HEK293 (cell line): Measurements from ENCODE around the gene LGI1.

Experiments used
- CTCF ChIA-PET: fragments of 350-600 bp; formaldehyde crosslinking; extraction: SDS; loops from one replicate; lab custom pipeline; 2021; ENCODE audit warnings: antibody characterized with exemption; lab: Yijun Ruan, JAX
- POLR2A ChIA-PET: fragments of 300-600 bp; formaldehyde crosslinking; extraction: SDS; loops from one replicate; lab custom pipeline; 2020; ENCODE audit warnings: antibody characterized with exemption, inconsistent platforms; lab: Yijun Ruan, JAX
- H3K27ac ChIP-seq: fragments of 200-500 bp; sonication (Bioruptor generic); 2 replicates; pipeline ENCODE4 v1.5.1; 2014; ENCODE audit warnings: low read depth, low read length, control low read depth, inconsistent platforms; ENCODE audit errors: extremely low read depth
- H3K36me3 ChIP-seq, 2 experiments: fragments of 200-500 bp in 1 of 2; sonication (Bioruptor generic) in 1 of 2; 1 replicate in 1 of 2; 2 replicates in 1 of 2; pipeline ENCODE4 v1.5.1; 2014 to 2017; ENCODE audit warnings: inconsistent platforms in 2 of 2, low read length in 2 of 2; ENCODE audit not compliant: control insufficient read depth in 2 of 2, insufficient read depth in 1 of 2
- H3K4me1 ChIP-seq: fragments of 200-500 bp; sonication (Bioruptor generic); 2 replicates; pipeline ENCODE4 v1.5.1; 2014; ENCODE audit warnings: mild to moderate bottlenecking, low read length, inconsistent platforms; ENCODE audit not compliant: control insufficient read depth, insufficient read depth
- H3K4me3 ChIP-seq: 2 replicates; pipeline ENCODE4 v1.5.1; 2011; ENCODE audit warnings: low read depth, mild to moderate bottlenecking, control low read depth, low read length, moderate library complexity
- H3K9me3 ChIP-seq: fragments of 200-500 bp; sonication (Bioruptor generic); 2 replicates; pipeline ENCODE4 v1.5.1; 2014; ENCODE audit warnings: low read depth, low read length, inconsistent platforms; ENCODE audit not compliant: control insufficient read depth, insufficient read depth
- EGR2 ChIP-seq: fragments of 450-650 bp; formaldehyde crosslinking; IDR thresholded peaks from 2 replicates; pipeline ENCODE4 v1.5.1; 2016; ENCODE audit warnings: low read depth, missing biosample characterization, missing genetic modification characterization
- HOXA7 ChIP-seq: sonication (generic); formaldehyde crosslinking; IDR thresholded peaks from 2 replicates; pipeline ENCODE4 v1.8.1; 2022; ENCODE audit warnings: missing genetic modification reagents, borderline replicate concordance
- TRIM28 ChIP-seq: IDR thresholded peaks from 2 replicates; pipeline ENCODE4 v1.6.1; 2011; ENCODE audit warnings: low read length, control low read depth, borderline replicate concordance
- ZBTB8A ChIP-seq: fragments of 450-650 bp; formaldehyde crosslinking; IDR thresholded peaks from 2 replicates; pipeline ENCODE4 v1.5.1; 2016; ENCODE audit warnings: missing biosample characterization, missing genetic modification characterization
- ZNF132 ChIP-seq: fragments of 450-650 bp; formaldehyde crosslinking; IDR thresholded peaks from 2 replicates; pipeline ENCODE4 v1.5.1; 2017; ENCODE audit warnings: missing biosample characterization, missing genetic modification characterization, borderline replicate concordance
- ZNF175 ChIP-seq: fragments of 450-650 bp; formaldehyde crosslinking; IDR thresholded peaks from 2 replicates; pipeline ENCODE4 v1.5.1; 2016; ENCODE audit warnings: missing biosample characterization, missing genetic modification characterization
- ZNF292 ChIP-seq: fragments of 450-650 bp; formaldehyde crosslinking; IDR thresholded peaks from 2 replicates; pipeline ENCODE4 v1.5.1; 2016; ENCODE audit warnings: low read depth, missing biosample characterization, missing genetic modification characterization, borderline replicate concordance
- ZNF623 ChIP-seq: fragments of 450-650 bp; formaldehyde crosslinking; IDR thresholded peaks from 2 replicates; pipeline ENCODE4 v1.5.1; 2016; ENCODE audit warnings: missing biosample characterization, missing genetic modification characterization
- ZNF776 ChIP-seq: fragments of 450-650 bp; formaldehyde crosslinking; IDR thresholded peaks from 2 replicates; pipeline ENCODE4 v1.5.0; 2017; ENCODE audit warnings: missing biosample characterization, missing genetic modification characterization, borderline replicate concordance
- ZSCAN23 ChIP-seq: fragments of 450-650 bp; formaldehyde crosslinking; IDR thresholded peaks from 2 replicates; pipeline ENCODE4 v1.5.1; 2016; ENCODE audit warnings: missing biosample characterization, missing genetic modification characterization
- ZSCAN30 ChIP-seq: fragments of 450-650 bp; IDR thresholded peaks from 2 replicates; pipeline ENCODE4 v1.5.1; 2018; ENCODE audit warnings: missing biosample characterization, mild to moderate bottlenecking, missing genetic modification characterization, moderate library complexity
- TF ChIP-seq, protein P1 (sequence below): fragments of 450-650 bp; formaldehyde crosslinking; IDR thresholded peaks from 2 replicates; pipeline ENCODE4 v1.5.1; 2016; ENCODE audit warnings: missing biosample characterization, missing genetic modification characterization
- TF ChIP-seq, protein P2 (sequence below): fragments of 450-650 bp; formaldehyde crosslinking; IDR thresholded peaks from 2 replicates; pipeline ENCODE4 v1.5.1; 2017; ENCODE audit warnings: missing biosample characterization, missing genetic modification characterization

Gene LGI1

DNA sequence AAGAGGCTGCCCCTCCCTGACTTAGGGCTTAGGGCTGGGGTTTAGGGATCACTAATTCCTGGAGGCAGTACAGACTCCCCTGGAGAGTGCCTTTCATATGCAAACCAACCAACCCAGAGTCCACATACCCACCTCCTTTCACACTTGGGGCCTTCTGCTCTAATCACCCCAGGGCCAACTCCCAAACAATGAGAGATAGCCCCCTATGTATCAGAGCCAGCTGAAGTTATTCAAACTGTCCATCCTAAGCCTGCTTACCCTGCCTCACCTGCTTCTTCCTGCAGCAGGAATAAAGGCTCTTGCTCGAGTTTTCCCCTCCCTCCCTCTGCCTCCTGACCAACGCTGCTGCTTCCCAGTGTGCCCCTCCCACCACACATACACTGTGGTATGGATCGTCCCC is 84.2 kb downstream of the LGI1 start:
- no peaks in the 10 kb centered on the region for H3K9me3 ChIP-seq
- H3K27ac ChIP-seq = no peak overlapping the region
- CTCF ChIA-PET = no interaction called here
- POLR2A ChIA-PET = no interaction called here
- no peaks in the 10 kb centered on the region for H3K4me1 ChIP-seq
- TF ChIP-seq ZNF132 (tag by site-specific recombination) (no peak), TRIM28 (no peak), ZNF776 (tag by site-specific recombination) (no peak), ZNF175 (tag by site-specific recombination) (no peak)
- TF ChIP-seq, protein P1, sequence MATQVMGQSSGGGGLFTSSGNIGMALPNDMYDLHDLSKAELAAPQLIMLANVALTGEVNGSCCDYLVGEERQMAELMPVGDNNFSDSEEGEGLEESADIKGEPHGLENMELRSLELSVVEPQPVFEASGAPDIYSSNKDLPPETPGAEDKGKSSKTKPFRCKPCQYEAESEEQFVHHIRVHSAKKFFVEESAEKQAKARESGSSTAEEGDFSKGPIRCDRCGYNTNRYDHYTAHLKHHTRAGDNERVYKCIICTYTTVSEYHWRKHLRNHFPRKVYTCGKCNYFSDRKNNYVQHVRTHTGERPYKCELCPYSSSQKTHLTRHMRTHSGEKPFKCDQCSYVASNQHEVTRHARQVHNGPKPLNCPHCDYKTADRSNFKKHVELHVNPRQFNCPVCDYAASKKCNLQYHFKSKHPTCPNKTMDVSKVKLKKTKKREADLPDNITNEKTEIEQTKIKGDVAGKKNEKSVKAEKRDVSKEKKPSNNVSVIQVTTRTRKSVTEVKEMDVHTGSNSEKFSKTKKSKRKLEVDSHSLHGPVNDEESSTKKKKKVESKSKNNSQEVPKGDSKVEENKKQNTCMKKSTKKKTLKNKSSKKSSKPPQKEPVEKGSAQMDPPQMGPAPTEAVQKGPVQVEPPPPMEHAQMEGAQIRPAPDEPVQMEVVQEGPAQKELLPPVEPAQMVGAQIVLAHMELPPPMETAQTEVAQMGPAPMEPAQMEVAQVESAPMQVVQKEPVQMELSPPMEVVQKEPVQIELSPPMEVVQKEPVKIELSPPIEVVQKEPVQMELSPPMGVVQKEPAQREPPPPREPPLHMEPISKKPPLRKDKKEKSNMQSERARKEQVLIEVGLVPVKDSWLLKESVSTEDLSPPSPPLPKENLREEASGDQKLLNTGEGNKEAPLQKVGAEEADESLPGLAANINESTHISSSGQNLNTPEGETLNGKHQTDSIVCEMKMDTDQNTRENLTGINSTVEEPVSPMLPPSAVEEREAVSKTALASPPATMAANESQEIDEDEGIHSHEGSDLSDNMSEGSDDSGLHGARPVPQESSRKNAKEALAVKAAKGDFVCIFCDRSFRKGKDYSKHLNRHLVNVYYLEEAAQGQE (tag by site-specific recombination) = no peak
- no peak overlapping the region for H3K4me3 ChIP-seq
- no peaks in the 10 kb centered on the region for H3K36me3 ChIP-seq

DNA sequence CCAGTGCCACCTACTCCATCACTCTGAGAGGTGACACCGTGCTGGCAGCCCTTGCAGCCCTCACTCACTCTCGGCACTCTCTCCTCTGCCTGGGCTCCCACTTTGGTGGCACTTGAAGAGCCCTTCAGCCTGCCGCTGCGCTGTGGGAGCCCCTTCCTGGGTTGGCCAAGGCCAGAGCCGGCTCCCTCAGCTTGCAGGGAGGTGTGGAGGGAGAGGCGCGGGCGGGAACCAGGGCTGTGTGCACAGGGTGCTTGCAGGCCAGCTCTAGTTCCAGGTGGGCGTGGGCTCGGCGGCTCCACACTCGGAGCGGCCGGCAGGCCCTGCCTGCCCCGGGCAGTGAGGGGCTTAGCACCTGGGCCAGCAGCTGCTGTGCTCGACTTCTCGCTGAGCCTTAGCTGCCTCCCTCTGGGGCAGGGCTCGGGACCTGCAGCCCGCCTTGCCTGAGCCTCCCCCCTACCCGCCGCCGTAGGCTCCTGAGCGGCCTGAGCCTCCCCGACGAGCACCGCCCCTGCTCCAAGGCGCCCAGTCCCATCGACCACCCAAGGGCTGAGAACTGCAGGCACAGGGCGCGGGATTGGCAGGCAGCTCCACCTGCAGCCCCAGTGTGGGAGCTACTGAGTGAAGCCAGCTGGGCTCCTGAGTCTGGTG is 87.4 kb downstream of the LGI1 start:
- no peak overlapping the region for H3K27ac ChIP-seq
- H3K4me1 ChIP-seq = no peaks in the 10 kb centered on the region
- no peak overlapping the region for H3K4me3 ChIP-seq
- POLR2A ChIA-PET = interaction anchor here (0.6 kb wide), 1 partner anchor 103 kb away, joined by 5 read pairs; no protein-coding TSS in a partner anchor
- no peaks in the 10 kb centered on the region for H3K36me3 ChIP-seq
- H3K9me3 ChIP-seq = no peaks in the 10 kb centered on the region
- TF ChIP-seq ZSCAN23 (no peak), ZNF292 (tag by site-specific recombination) (no peak), ZNF623 (no peak), HOXA7 (CRISPR knock-in tag) (no peak), ZSCAN30 (no peak), ZBTB8A (tag by site-specific recombination) (no peak), EGR2 (tag by site-specific recombination) (no peak)
- TF ChIP-seq, protein P2, sequence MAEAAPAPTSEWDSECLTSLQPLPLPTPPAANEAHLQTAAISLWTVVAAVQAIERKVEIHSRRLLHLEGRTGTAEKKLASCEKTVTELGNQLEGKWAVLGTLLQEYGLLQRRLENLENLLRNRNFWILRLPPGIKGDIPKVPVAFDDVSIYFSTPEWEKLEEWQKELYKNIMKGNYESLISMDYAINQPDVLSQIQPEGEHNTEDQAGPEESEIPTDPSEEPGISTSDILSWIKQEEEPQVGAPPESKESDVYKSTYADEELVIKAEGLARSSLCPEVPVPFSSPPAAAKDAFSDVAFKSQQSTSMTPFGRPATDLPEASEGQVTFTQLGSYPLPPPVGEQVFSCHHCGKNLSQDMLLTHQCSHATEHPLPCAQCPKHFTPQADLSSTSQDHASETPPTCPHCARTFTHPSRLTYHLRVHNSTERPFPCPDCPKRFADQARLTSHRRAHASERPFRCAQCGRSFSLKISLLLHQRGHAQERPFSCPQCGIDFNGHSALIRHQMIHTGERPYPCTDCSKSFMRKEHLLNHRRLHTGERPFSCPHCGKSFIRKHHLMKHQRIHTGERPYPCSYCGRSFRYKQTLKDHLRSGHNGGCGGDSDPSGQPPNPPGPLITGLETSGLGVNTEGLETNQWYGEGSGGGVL (tag by site-specific recombination) = no peak
- CTCF ChIA-PET = interaction anchor here (0.7 to 1.2 kb wide), 2 partner anchors 14 to 290 kb away, joined by 3 to 5 read pairs; no protein-coding TSS in a partner anchor
